ENCODE results near the gene CDHR2.

The CDHR2 gene

DNA sequence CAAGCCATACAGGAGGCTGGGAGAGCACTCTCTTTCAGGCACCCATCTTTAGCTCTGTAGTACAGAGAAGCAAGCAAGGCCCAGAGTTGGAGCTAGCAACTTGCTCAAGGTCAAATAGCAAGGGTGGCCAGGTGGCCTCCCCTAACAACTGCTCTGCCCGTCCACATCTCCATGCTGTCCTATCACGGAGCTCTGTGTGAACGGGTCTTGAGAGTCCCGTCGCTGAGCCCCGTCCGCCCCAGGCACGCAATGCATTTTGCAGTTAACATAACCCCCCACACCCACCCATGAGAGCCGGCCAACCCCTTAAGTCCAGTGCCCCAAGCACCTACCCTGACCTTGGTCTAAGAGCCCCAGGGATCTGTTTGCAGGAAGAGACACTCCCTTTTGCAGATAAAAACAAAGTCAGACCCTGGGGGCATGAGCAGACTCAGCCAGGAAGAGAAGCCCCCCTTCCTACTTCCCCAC is 13.4 kb upstream of the CDHR2 start:
- FAIRE-seq: no peak
- TF ChIP-seq POLR2A (IDR thresholded peaks at IDR 0.05; ENCODE audit: low read depth, low read length) (0 out of 2 replicates have a peak, but pooled peaks have one; percentile 7), TAF1 (IDR thresholded peaks at IDR 0.05; ENCODE audit: borderline replicate concordance, low read depth, low read length) (no peak), POLR2AphosphoS5 (IDR thresholded peaks at IDR 0.05; ENCODE audit: low read depth, low read length) (no peak)
- no peak for DNase-seq (ENCODE audit: insufficient read length)

DNA sequence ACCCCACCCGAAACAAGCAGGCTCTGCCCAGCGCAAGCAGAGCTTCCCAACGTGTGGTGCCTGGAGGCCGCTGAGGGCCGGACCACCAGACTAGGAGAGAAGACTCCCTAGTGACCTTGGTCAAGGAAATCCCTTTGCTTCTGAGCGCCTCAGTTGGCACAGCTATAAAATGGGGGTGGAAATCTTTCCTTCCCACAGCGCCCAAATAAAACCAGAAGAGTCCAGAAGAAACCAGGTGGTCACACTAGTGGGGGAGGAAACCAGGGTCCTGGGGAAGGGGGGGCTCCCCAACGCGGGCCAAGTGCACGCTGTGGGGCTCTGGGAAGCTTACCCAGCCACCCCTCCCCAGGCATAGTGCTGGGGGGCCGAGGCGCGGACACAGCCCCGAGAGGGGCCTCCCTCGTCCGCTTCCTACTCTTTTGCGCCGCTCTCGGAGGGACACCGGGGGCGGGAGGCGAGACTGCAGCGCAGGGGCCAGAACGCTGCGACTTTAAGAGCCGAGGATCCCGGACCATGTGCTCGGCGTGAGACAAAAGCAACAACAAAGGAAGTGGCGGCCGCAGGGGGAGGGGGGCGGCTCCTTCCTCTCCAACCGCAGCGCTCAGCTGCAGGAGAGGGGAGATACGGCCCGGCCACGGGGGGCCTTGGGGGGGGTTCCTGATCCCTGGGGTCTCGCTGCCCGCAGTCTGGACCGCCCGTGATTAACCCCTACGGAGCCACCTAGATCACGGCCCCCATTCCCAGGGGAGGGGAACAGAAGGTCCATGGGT is 12.8 kb upstream of the CDHR2 start:
- FAIRE-seq (peak; percentile 78), DNase-seq (ENCODE audit: insufficient read length) (peak; percentile 73)
- peak; percentile 33; the same call in 1 of the 2 replicates for TF ChIP-seq POLR2A (IDR thresholded peaks at IDR 0.05; ENCODE audit: low read depth, low read length)
- peak; percentile 72; the same call in 1 of the 2 replicates for TF ChIP-seq TAF1 (IDR thresholded peaks at IDR 0.05; ENCODE audit: borderline replicate concordance, low read depth, low read length)
- no peak; the same call in 1 of the 2 replicates for TF ChIP-seq POLR2AphosphoS5 (IDR thresholded peaks at IDR 0.05; ENCODE audit: low read depth, low read length)

DNA sequence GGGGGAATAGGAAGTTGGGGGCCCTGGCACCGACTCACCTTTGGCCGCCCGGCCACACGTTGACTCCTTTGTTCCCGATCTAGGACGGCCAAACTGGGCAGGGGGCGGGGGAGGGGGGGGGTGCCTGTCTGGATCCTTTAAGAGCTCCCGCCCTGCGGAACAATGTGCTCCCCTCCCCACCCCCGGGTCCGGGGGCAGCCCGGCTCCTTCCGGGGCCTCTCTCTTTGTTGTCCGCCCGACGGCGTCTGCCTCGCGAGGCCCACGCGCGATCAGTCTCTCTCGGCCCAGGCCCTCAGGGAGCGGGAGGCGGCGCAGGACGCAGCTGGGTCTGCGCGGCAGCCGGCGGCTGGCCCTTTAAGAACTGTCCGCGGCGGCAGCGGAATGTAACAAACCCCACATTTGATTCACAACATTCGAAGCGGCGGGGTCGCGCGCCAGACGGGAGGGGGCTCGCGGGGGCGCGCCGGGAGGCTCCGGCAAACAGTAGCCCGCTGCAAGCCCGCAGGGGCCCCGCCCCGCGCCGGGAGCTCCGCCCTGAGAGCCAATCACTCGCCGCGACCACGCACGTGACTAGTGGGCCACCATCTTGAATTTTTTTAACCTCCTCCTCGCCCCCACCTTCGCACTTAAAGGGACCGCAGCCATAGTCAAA is 12.1 kb upstream of the CDHR2 start, which contains the start of gene RNF44:
TSS of gene RNF44 (minus strand) at position 501 of the 652 bp plus-strand sequence. CDS start 4,930 bp downstream, outside the sequence.
- peak; percentile 85 for DNase-seq (ENCODE audit: insufficient read length)
- TF ChIP-seq TAF1 (IDR thresholded peaks at IDR 0.05; ENCODE audit: borderline replicate concordance, low read depth, low read length): peak; percentile 25; the same call in 1 of the 2 replicates
- no peak for TF ChIP-seq POLR2AphosphoS5 (IDR thresholded peaks at IDR 0.05; ENCODE audit: low read depth, low read length)
- 0 out of 2 replicates have a peak, but pooled peaks have one; percentile 11 for TF ChIP-seq POLR2A (IDR thresholded peaks at IDR 0.05; ENCODE audit: low read depth, low read length)
- FAIRE-seq: no peak

DNA sequence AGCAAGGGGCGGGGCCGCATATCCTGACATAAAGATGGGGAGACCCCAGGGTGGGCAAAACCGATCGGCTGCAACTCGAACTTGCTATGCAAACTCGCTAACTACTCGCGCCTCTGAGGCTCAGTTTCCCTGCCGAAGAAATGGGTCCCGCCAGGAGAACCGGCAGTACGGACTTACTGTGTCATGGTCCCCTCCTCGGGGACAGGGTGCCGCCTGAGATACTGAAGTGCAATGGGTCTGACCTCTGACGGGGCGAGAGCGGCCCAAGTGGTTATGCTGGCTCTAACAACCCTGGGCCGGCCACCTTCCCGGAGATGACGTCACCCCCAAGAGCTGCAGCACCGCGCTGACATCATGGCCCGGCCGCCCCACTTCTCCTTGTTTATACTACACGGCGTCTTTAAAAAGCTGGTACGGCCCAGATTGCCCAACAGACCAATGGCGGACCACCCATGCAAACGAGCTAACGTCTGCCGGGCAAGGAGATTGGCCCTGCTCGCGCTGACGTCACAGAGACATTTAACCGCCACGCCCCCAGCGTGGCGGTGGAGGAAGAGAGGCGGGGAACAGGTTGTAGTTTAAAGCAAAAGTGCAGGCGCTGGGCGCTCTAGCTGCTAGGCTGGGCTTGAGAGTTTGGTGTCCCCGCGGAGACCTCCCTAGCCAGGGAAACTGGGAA is 11.4 kb upstream of the CDHR2 start:
- DNase-seq (ENCODE audit: insufficient read length): peak; percentile 80
- TF ChIP-seq TAF1 (IDR thresholded peaks at IDR 0.05; ENCODE audit: borderline replicate concordance, low read depth, low read length) (no peak), POLR2A (IDR thresholded peaks at IDR 0.05; ENCODE audit: low read depth, low read length) (no peak), POLR2AphosphoS5 (IDR thresholded peaks at IDR 0.05; ENCODE audit: low read depth, low read length) (no peak)
- FAIRE-seq: peak; percentile 98

DNA sequence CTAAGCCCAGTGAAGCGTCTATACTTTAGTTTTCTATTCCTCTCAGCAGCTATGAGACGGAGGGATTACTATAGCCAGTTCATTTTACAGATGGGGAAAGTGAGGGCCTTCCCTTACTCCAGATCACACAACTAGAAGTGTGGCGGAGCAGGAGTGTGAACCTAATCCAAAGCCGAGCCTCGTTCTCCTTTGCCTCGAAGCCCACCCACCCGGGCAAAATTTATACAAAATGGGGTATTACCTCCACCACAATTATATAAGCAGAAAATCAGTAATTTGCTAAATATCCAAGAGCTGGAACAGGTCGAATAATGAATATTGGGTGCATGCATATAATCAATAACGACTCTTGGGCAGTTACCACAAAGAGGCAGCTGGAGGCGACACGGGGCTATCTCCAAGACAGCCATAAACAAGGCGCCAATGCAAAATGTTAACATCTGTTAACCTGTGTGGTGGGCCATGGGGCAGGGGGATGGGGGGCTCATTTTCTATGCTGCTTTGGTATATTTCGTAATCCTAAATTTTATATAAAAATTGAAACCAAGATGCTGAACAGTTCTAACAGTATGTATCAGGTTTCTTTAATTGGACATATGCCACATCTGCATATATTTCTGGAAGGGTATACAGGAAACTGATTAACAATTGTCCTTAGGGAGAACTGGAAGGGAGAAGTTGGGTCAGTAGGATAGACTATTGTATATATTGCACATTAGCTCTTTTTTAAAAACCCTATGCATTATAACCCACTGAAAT is 10.7 kb upstream of the CDHR2 start:
- FAIRE-seq (no peak), DNase-seq (ENCODE audit: insufficient read length) (no peak)
- TF ChIP-seq TAF1 (IDR thresholded peaks at IDR 0.05; ENCODE audit: borderline replicate concordance, low read depth, low read length): no peak
- no peak for TF ChIP-seq POLR2AphosphoS5 (IDR thresholded peaks at IDR 0.05; ENCODE audit: low read depth, low read length)
- no peak for TF ChIP-seq POLR2A (IDR thresholded peaks at IDR 0.05; ENCODE audit: low read depth, low read length)

DNA sequence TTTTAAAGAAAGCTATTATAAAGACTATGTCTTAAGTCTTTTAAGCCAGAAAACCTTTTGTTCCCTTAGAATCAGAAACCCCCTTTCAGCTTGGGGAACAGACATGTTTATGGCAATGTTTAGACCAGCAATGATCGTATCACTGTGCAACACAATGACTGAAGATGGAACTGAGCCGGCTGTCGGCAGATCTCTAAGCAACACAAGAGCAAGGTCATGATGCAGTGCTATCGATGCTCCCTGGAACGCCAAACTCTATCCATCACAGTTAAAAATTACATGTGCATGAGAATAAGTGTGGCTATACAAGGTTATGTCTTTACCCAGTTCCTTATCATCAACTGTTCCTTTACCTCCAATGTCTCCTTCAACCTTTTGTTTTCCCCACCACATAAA is 10.2 kb upstream of the CDHR2 start:
- no peak for DNase-seq (ENCODE audit: insufficient read length)
- FAIRE-seq: no peak
- no peak for TF ChIP-seq POLR2AphosphoS5 (IDR thresholded peaks at IDR 0.05; ENCODE audit: low read depth, low read length)
- TF ChIP-seq POLR2A (IDR thresholded peaks at IDR 0.05; ENCODE audit: low read depth, low read length): no peak
- TF ChIP-seq TAF1 (IDR thresholded peaks at IDR 0.05; ENCODE audit: borderline replicate concordance, low read depth, low read length): no peak

DNA sequence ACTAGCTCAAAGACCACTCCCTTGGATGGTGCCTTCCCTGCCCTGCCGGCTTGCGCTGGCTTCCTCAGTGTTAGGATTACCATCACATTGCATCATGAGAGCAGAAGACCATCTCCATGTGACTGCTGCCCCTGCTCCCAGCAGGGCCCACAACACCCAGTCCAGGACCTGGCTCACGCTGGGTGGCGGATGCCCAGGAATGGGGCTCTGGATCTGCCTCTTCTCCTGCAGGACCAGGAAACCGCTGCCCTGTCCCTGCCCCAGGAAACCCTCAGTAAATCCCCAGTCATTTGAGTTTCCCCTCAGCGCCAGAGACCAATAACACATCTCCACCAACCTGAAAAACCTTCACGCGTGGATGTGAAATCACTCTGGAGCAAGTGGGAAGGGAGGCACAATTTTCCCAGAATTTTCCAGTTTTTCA is 8.7 kb upstream of the CDHR2 start:
- no peak for DNase-seq (ENCODE audit: insufficient read length)
- no peak for FAIRE-seq
- no peak for TF ChIP-seq POLR2AphosphoS5 (IDR thresholded peaks at IDR 0.05; ENCODE audit: low read depth, low read length)
- TF ChIP-seq TAF1 (IDR thresholded peaks at IDR 0.05; ENCODE audit: borderline replicate concordance, low read depth, low read length): no peak
- no peak for TF ChIP-seq POLR2A (IDR thresholded peaks at IDR 0.05; ENCODE audit: low read depth, low read length)

DNA sequence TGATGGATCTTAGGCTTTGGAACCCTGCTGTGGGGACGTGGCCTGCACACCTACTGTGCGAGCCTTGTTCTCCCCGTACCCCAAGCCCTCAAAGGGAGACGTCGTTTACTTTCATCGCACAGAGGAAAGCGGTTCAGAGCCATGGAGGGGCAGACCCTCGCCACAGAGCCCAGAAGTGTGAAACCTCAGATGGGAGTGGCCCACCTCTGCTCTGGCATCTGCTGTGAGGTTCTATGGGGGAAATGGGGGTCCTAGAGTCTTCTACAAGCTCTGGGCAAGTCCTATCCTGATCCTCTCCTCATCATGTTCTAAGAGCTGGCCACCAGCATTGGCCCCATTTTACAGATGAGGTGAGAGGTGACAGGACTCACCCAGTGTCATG is 8.2 kb upstream of the CDHR2 start:
- DNase-seq (ENCODE audit: insufficient read length) (no peak), FAIRE-seq (no peak)
- TF ChIP-seq POLR2A (IDR thresholded peaks at IDR 0.05; ENCODE audit: low read depth, low read length): no peak
- no peak for TF ChIP-seq POLR2AphosphoS5 (IDR thresholded peaks at IDR 0.05; ENCODE audit: low read depth, low read length)
- no peak for TF ChIP-seq TAF1 (IDR thresholded peaks at IDR 0.05; ENCODE audit: borderline replicate concordance, low read depth, low read length)

DNA sequence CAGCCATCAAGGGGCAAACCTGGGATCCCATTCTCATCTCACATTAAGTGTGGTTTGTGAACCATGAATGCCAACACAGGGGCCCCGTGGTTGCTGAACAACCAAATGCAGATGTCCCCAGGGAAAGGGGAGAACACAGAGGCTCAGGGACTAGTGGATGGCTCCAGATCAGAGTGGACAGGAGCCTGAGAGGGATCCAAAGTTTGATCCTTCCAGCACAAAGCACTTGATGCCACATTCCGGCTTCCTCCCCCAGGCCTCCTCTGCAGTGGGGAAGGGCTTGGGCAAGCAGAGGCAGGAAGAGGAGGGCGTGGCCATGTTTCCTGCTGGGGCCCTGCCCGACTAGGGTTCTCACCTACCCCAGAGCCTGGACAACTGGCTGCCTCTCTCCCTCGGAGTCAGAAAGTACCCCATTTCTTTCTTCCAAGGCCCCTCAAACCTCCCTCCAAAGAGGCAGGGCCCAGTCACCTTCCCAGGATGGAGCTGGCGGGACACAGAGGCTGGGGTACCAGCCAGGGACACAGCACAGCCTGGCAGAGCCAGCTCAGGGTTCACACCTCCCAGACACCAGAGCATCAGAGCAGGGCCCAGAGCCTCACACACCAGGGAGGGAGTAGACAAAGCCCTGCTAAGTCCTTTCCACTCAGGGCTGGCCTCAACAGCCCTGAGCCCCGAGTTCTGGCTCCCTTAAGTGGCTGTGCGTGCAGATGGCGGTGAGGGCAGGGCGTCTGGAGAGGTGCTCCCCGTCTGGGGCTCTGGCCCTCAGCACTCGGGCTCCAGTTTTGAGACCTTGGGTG is 7.6 kb upstream of the CDHR2 start:
- DNase-seq (ENCODE audit: insufficient read length) (no peak), FAIRE-seq (no peak)
- no peak for TF ChIP-seq POLR2AphosphoS5 (IDR thresholded peaks at IDR 0.05; ENCODE audit: low read depth, low read length)
- no peak for TF ChIP-seq POLR2A (IDR thresholded peaks at IDR 0.05; ENCODE audit: low read depth, low read length)
- no peak for TF ChIP-seq TAF1 (IDR thresholded peaks at IDR 0.05; ENCODE audit: borderline replicate concordance, low read depth, low read length)

DNA sequence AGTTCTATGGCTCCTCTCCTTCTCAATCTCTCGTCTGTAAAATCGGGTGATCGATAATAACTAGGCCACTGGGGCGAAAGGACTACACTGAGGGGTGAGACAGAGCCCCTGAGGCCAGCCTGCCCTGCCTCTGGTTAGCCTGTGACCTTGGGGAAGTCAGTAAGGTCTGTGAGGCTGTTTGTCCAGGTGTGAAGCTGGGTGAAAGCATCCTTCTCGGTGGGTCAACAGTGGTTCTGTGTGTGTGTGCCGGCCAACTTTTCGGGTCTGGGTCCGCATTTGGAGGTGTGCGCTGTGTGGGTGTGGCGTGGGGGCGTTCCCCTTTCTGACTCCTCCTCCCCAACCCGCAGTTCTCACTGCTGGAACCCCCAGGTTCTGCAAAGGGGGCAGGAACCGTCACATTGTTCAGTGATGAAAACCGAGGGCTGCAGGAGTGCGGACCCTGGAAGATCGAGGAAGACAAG is 7.0 kb upstream of the CDHR2 start:
- no peak for TF ChIP-seq POLR2A (IDR thresholded peaks at IDR 0.05; ENCODE audit: low read depth, low read length)
- no peak for TF ChIP-seq POLR2AphosphoS5 (IDR thresholded peaks at IDR 0.05; ENCODE audit: low read depth, low read length)
- no peak; the same call in 1 of the 2 replicates for TF ChIP-seq TAF1 (IDR thresholded peaks at IDR 0.05; ENCODE audit: borderline replicate concordance, low read depth, low read length)
- FAIRE-seq (peak; percentile 53), DNase-seq (ENCODE audit: insufficient read length) (no peak)
